Panc1 (cell line): ENCODE results near the gene PRKD1. TPM values are rescaled to one million over a fixed set of nuclear protein-coding genes. Genes with fewer than 3 reads are reported as not detected.

Source experiments
- ATAC-seq: fragments of 200-7000 bp; cut with Tn5 transposase; 2 replicates; pipeline ENCODE4 v1.9.1; 2020; ENCODE audit warnings: mild to moderate bottlenecking, moderate library complexity
- BruUV-seq: library from RNA; stranded (reverse); fragments of 400-500 nt; replicated peaks from 2 replicates; lab custom pipeline; 2021; lab: Mats Ljungman, UMichigan
- CTCF ChIA-PET: fragments of 300-600 bp; sonication (Branson Sonifier 250); formaldehyde crosslinking; loops from one replicate; lab custom pipeline; 2022; ENCODE audit warnings: antibody characterized with exemption; lab: Charles Lee
- POLR2A ChIA-PET: fragments of 300-600 bp; sonication (Branson Sonifier 250); formaldehyde crosslinking; loops from one replicate; lab custom pipeline; 2022; ENCODE audit warnings: antibody characterized with exemption; lab: Charles Lee
- DNase-seq: peaks from one replicate; pipeline ENCODE4 v3.0.0-alpha.2; 2010; ENCODE audit warnings: low read depth, low spot score
- H3K27ac ChIP-seq: 2 replicates; pipeline ENCODE4 v1.5.1; 2011; ENCODE audit warnings: mild to moderate bottlenecking, low read length, inconsistent platforms
- H3K27me3 ChIP-seq: fragments of 200-500 bp; sonication (Bioruptor generic); 2 replicates; pipeline ENCODE4 v1.6.0; 2014; ENCODE audit warnings: low read length, inconsistent platforms; ENCODE audit not compliant: control insufficient read depth, insufficient read depth
- H3K36me3 ChIP-seq: fragments of 200-500 bp; sonication (Bioruptor generic); 2 replicates; pipeline ENCODE4 v1.5.1; 2014; ENCODE audit warnings: inconsistent platforms, mild to moderate bottlenecking, low read length, moderate library complexity; ENCODE audit not compliant: control insufficient read depth, insufficient read depth
- H3K4me1 ChIP-seq: 2 replicates; pipeline ENCODE4 v1.5.1; 2011; ENCODE audit warnings: inconsistent platforms, mild to moderate bottlenecking, low read length, moderate library complexity; ENCODE audit not compliant: control insufficient read depth, insufficient read depth
- H3K4me3 ChIP-seq, 2 experiments: 2 replicates each; pipeline ENCODE4 v1.5.1; 2011 to 2012; ENCODE audit warnings: low read depth in 2 of 2, low read length in 2 of 2, mild to moderate bottlenecking in 2 of 2, inconsistent platforms in 1 of 2, moderate library complexity in 1 of 2
- H3K9me3 ChIP-seq: fragments of 200-500 bp; sonication (Bioruptor generic); 2 replicates; pipeline ENCODE4 v1.5.1; 2014; ENCODE audit warnings: low read depth, mild to moderate bottlenecking, inconsistent platforms, low read length, moderate library complexity; ENCODE audit not compliant: control insufficient read depth, insufficient read depth
- POLR2AphosphoS5 ChIP-seq: IDR thresholded peaks from 2 replicates; pipeline ENCODE4 v1.6.1; 2012; ENCODE audit warnings: mild to moderate bottlenecking, low read depth, low read length, moderate library complexity
- REST ChIP-seq, 2 experiments: IDR thresholded peaks; 2 replicates each; pipeline ENCODE4 v1.6.1; 2011 to 2012; ENCODE audit warnings: low read depth in 2 of 2, control low read depth in 1 of 2, low read length in 1 of 2, mild to moderate bottlenecking in 1 of 2, moderate library complexity in 1 of 2; ENCODE audit not compliant: insufficient read depth in 1 of 2
- SIN3A ChIP-seq: IDR thresholded peaks from 2 replicates; pipeline ENCODE4 v1.6.1; 2012; ENCODE audit warnings: low read depth, mild to moderate bottlenecking, low read length, moderate library complexity, borderline replicate concordance; ENCODE audit not compliant: insufficient read depth
- TCF7L2 ChIP-seq: IDR thresholded peaks from 2 replicates; pipeline ENCODE4 v1.6.1; 2011; ENCODE audit warnings: mild to moderate bottlenecking, low read depth, low read length, inconsistent platforms
- in situ Hi-C: cut with HindIII; loops from 2 replicates; pipeline ENCODE4 v1.10.0; 2016; ENCODE audit warnings: low sequenced_read_pairs, low pct_unique_long_range_greater_than_20kb
- intact Hi-C: fragments of 100-400 bp; cut with micrococcal nuclease; formaldehyde crosslinking; loops from one replicate; pipeline ENCODE4 v1.10.0; 2022; ENCODE audit not compliant: unreplicated experiment
- total RNA-seq: library from RNA; stranded (reverse); gene quantifications from one replicate; pipeline ENCODE4 v1.2.1, GENCODE V29; 2021; ENCODE audit not compliant: unreplicated experiment
- TF ChIP-seq, protein P1 (sequence below): fragments of 450-650 bp; IDR thresholded peaks from 2 replicates; pipeline ENCODE4 v1.5.1; 2017; ENCODE audit warnings: mild to moderate bottlenecking

The PRKD1 gene
- total RNA-seq, 1 experiment from 2014 or later: 8.2 TPM

DNA sequence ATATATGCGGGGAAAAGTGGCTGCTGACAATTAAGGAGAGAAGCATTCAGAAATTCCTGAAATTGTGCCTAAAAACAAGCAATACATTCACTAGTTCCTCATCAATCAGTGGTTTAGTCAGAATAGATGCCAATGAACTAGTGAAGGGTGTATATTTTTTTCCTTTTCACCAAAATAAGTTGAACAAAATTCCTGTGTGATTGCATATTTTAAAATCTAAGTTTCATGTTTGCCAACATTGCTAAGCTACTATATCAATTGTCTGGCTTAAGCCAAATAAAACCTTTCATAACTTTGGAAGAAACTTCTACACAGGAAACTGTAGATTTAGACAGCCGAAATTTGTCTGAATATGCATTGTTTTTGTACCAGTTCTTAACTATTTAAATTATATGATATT is 8.7 kb downstream of the PRKD1 start:
- in situ Hi-C loops: no loop called here
- Histone ChIP-seq H3K36me3 (no peaks in the 10 kb centered on the region), H3K27me3 (no peaks in the 10 kb centered on the region), H3K4me3 (no peak overlapping the region), H3K9me3 (no peaks in the 10 kb centered on the region), H3K27ac (no peak overlapping the region), H3K4me1 (no peaks in the 10 kb centered on the region)
- DNase-seq (no peak), ATAC-seq (no peak)
- TF ChIP-seq SIN3A (no peak), POLR2AphosphoS5 (no peak), TCF7L2 (no peak), REST (IDR thresholded peaks at IDR 0.05; ENCODE audit: insufficient read depth in 1 of 2, low read depth in 2 of 2, low read length in 1 of 2) (no peak)
- TF ChIP-seq, protein P1, sequence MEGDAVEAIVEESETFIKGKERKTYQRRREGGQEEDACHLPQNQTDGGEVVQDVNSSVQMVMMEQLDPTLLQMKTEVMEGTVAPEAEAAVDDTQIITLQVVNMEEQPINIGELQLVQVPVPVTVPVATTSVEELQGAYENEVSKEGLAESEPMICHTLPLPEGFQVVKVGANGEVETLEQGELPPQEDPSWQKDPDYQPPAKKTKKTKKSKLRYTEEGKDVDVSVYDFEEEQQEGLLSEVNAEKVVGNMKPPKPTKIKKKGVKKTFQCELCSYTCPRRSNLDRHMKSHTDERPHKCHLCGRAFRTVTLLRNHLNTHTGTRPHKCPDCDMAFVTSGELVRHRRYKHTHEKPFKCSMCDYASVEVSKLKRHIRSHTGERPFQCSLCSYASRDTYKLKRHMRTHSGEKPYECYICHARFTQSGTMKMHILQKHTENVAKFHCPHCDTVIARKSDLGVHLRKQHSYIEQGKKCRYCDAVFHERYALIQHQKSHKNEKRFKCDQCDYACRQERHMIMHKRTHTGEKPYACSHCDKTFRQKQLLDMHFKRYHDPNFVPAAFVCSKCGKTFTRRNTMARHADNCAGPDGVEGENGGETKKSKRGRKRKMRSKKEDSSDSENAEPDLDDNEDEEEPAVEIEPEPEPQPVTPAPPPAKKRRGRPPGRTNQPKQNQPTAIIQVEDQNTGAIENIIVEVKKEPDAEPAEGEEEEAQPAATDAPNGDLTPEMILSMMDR: no peak
- intact Hi-C loops: no loop called here
- ChIA-PET CTCF (no interaction called here), POLR2A (no interaction called here)
- no TSS peak for BruUV-seq

DNA sequence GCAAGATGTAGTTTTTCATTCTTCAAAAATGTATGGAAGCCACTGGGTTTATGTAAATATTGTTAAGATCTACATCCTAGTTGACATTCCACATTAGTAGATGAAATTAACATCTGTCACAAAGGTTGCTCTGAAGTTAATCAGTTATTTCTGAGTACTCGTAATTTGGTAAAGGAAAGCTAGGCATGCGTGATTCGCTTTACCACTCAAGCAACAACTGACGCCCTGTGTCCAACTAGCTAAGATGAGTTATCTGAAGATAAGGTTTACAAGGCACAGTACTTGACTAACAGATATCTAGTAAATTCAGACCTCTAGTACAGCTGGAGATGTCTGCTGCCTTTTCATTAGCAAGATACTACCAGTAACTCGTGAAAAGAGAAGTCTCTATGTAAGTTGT is 14.1 kb downstream of the PRKD1 start:
- H3K4me1 ChIP-seq: no peaks in the 10 kb centered on the region
- no peaks in the 10 kb centered on the region for H3K36me3 ChIP-seq
- ATAC-seq (no peak), DNase-seq (no peak)
- H3K4me3 ChIP-seq: no peak overlapping the region
- intact Hi-C loops: no loop called here
- BruUV-seq: no TSS peak
- ChIA-PET POLR2A (no interaction called here), CTCF (no interaction called here)
- TF ChIP-seq POLR2AphosphoS5 (no peak), REST (IDR thresholded peaks at IDR 0.05; ENCODE audit: insufficient read depth in 1 of 2, low read depth in 2 of 2, low read length in 1 of 2) (no peak), TCF7L2 (no peak), SIN3A (no peak)
- TF ChIP-seq, protein P1: no peak
- in situ Hi-C loops: no loop called here
- H3K27ac ChIP-seq: no peak overlapping the region
- no peaks in the 10 kb centered on the region for H3K27me3 ChIP-seq
- H3K9me3 ChIP-seq: no peaks in the 10 kb centered on the region
